Measurements from ENCODE around the gene SETD7.

GRCh38 chr4:139584784-139585183 lies 28.8 kb upstream of the SETD7 start:
- TF ChIP-seq CTCF (IDR thresholded peaks at IDR 0.05; ENCODE audit: insufficient read depth, low read length, poor library complexity, severe bottlenecking) = no peak
- no peak for TF ChIP-seq EZH2phosphoT487 (conservative IDR thresholded peaks at IDR 0.05; ENCODE audit: low read length)

Measured in SU-DHL-6 (cell line).